GM12878 (cell line): ENCODE results near the gene AGER. TPM values are rescaled to one million over a fixed set of nuclear protein-coding genes. Genes with fewer than 3 reads are reported as not detected.

Experiments
- ATF3 ChIP-seq: IDR thresholded peaks from 2 replicates; pipeline ENCODE4 v1.6.1; 2011; ENCODE audit warnings: low read depth, mild to moderate bottlenecking, low read length, moderate library complexity, borderline replicate concordance; ENCODE audit errors: extremely low read depth
- EED ChIP-seq: sonication (generic); IDR thresholded peaks from 2 replicates; pipeline ENCODE4 v1.6.1; 2016; ENCODE audit warnings: antibody characterized with exemption, low read depth
- MEF2B ChIP-seq: fragments of 450-650 bp; IDR thresholded peaks from 2 replicates; pipeline ENCODE4 v1.6.1; 2018; ENCODE audit warnings: mild to moderate bottlenecking, moderate library complexity; ENCODE audit not compliant: partially characterized antibody, poor library complexity, severe bottlenecking
- MLLT1 ChIP-seq: fragments of 450-650 bp; IDR thresholded peaks from 2 replicates; pipeline ENCODE4 v1.6.1; 2016; ENCODE audit warnings: mild to moderate bottlenecking
- POLR2A ChIP-seq: IDR thresholded peaks from 2 replicates; pipeline ENCODE4 v1.6.1; 2011; ENCODE audit warnings: low read depth, mild to moderate bottlenecking, low read length
- RAD21 ChIP-seq: IDR thresholded peaks from 2 replicates; pipeline ENCODE4 v1.6.1; 2011; ENCODE audit warnings: mild to moderate bottlenecking, low read depth, low read length, moderate library complexity; ENCODE audit not compliant: insufficient read depth
- RAD51 ChIP-seq: fragments of 450-650 bp; IDR thresholded peaks from 2 replicates; pipeline ENCODE4 v1.6.1; 2016; ENCODE audit warnings: moderate library complexity, mild to moderate bottlenecking, inconsistent platforms
- RELA ChIP-seq: fragments of 450-650 bp; IDR thresholded peaks from 2 replicates; pipeline ENCODE4 v1.8.0; 2014; ENCODE audit warnings: borderline replicate concordance; ENCODE audit not compliant: partially characterized antibody
- ZBED1 ChIP-seq: IDR thresholded peaks from 2 replicates; pipeline ENCODE4 v1.6.1; 2016; ENCODE audit warnings: borderline replicate concordance
- polyA plus RNA-seq, 11 experiments: library from polyadenylated mRNA; depleted of rRNA in 4 of 11; unstranded in 6 of 11; stranded (reverse) in 5 of 11; fragments of >200 nt; fragmentation: Nextera tagmentation in 4 of 11; fragmentation: Illumina TruSeq in 1 of 11; extraction: Ambion mirVana in 4 of 11; extraction: Trizol in 1 of 11; gene quantifications; 1 replicate in 1 of 11; 2 replicates in 10 of 11; pipeline versions ENCODE4 v1.2.1 to v1.2.3, GENCODE V29; 2011 to 2016; ENCODE audit warnings: inconsistent platforms in 2 of 11, missing spikeins in 2 of 11, low read depth in 1 of 11
- total RNA-seq, 4 experiments: library from RNA; depleted of rRNA in 3 of 4; stranded (reverse); fragments of >200 nt in 3 of 4; fragmentation: Illumina TruSeq in 1 of 4; extraction: Trizol in 1 of 4; gene quantifications; 2 replicates each; pipeline versions ENCODE4 v1.2.1 to v1.2.3, GENCODE V29; 2013 to 2021

Gene AGER
- total and polyA plus RNA-seq, 10 of the 15 experiments (the other 5 are each of a cell fraction or from before 2014, with no cell fraction given), result 1.1 to 18.2 (median 3.9) TPM

GRCh38 chr6:32178547-32179440 lies 5.3 kb downstream of the AGER start (continued):
- no peak for TF ChIP-seq EED
- TF ChIP-seq RELA, result peak; percentile 24
- TF ChIP-seq MLLT1, result 0 out of 2 replicates have a peak, but pooled peaks have one; percentile 67
- TF ChIP-seq RAD51, result peak; percentile 61; the same call in 1 of the 2 replicates
- TF ChIP-seq RAD21, result no peak
- TF ChIP-seq ATF3, result no peak
- TF ChIP-seq MEF2B, result peak; percentile 11
- no peak for TF ChIP-seq ZBED1
- TF ChIP-seq POLR2A, result peak; percentile 48; the same call in 1 of the 2 replicates
- TF ChIP-seq, all 136 proteins: peak for 19
